Measurements from ENCODE around the gene SLC6A7.

DNA sequence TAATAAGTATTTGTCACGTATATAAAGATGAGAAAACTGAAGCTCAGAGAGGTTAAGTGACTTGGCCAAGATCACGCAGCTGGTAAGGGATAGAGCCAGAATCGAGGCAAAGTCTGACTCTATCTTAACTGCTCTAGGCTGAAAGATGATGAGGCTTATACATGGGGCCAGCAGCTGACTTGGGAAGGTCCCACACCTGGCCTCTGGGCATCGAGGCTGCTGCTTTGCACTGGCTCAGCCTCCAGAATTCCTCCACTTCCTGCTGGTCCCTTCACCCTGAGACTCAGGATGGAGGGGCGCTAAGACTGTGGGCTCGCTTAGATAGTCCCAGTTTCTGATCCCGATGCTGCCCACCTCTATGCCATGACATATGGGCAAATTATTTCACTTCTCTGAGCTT, 64.5 kb downstream of the SLC6A7 start:
- TF ChIP-seq, protein P1, sequence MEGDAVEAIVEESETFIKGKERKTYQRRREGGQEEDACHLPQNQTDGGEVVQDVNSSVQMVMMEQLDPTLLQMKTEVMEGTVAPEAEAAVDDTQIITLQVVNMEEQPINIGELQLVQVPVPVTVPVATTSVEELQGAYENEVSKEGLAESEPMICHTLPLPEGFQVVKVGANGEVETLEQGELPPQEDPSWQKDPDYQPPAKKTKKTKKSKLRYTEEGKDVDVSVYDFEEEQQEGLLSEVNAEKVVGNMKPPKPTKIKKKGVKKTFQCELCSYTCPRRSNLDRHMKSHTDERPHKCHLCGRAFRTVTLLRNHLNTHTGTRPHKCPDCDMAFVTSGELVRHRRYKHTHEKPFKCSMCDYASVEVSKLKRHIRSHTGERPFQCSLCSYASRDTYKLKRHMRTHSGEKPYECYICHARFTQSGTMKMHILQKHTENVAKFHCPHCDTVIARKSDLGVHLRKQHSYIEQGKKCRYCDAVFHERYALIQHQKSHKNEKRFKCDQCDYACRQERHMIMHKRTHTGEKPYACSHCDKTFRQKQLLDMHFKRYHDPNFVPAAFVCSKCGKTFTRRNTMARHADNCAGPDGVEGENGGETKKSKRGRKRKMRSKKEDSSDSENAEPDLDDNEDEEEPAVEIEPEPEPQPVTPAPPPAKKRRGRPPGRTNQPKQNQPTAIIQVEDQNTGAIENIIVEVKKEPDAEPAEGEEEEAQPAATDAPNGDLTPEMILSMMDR (IDR thresholded peaks at IDR 0.05): no peak
- TF ChIP-seq GABPA (IDR thresholded peaks at IDR 0.05; ENCODE audit: low read depth): no peak
- no peak for TF ChIP-seq RXRA (IDR thresholded peaks at IDR 0.05; ENCODE audit: borderline replicate concordance, low read depth)
- no peak for TF ChIP-seq RAD21 (IDR thresholded peaks at IDR 0.05; ENCODE audit: low read length)
- TF ChIP-seq FOXM1 (IDR thresholded peaks at IDR 0.05; ENCODE audit: low read depth): no peak
- TF ChIP-seq, protein P2, sequence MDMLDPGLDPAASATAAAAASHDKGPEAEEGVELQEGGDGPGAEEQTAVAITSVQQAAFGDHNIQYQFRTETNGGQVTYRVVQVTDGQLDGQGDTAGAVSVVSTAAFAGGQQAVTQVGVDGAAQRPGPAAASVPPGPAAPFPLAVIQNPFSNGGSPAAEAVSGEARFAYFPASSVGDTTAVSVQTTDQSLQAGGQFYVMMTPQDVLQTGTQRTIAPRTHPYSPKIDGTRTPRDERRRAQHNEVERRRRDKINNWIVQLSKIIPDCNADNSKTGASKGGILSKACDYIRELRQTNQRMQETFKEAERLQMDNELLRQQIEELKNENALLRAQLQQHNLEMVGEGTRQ (IDR thresholded peaks at IDR 0.05; ENCODE audit: borderline replicate concordance, low read depth, low read length): no peak
- TF ChIP-seq, protein P3, sequence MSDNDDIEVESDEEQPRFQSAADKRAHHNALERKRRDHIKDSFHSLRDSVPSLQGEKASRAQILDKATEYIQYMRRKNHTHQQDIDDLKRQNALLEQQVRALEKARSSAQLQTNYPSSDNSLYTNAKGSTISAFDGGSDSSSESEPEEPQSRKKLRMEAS (IDR thresholded peaks at IDR 0.05; ENCODE audit: low read depth): no peak
- TF ChIP-seq, protein P4, sequence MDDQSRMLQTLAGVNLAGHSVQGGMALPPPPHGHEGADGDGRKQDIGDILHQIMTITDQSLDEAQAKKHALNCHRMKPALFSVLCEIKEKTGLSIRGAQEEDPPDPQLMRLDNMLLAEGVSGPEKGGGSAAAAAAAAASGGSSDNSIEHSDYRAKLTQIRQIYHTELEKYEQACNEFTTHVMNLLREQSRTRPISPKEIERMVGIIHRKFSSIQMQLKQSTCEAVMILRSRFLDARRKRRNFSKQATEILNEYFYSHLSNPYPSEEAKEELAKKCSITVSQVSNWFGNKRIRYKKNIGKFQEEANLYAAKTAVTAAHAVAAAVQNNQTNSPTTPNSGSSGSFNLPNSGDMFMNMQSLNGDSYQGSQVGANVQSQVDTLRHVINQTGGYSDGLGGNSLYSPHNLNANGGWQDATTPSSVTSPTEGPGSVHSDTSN (IDR thresholded peaks at IDR 0.05): no peak
